Prostate gland (tissue), 2 donors: ENCODE data around the gene CFAP47. TPM values are rescaled to one million over a fixed set of nuclear protein-coding genes. Genes with fewer than 3 reads are reported as not detected.
"Not testable (repeated sequence)": the region's sequence is repeated elsewhere in the genome, so short reads cannot be mapped to it uniquely, and the experiment has no call there.

Source experiments
- DNase-seq: peaks from one replicate; pipeline ENCODE4 v3.0.0-alpha.2; 2019; ENCODE audit warnings: low spot score
- H3K27ac ChIP-seq, 2 donors: fragments of 200-600 bp; sonication (generic); 2 replicates each; pipeline ENCODE4 v1.5.1; 2017 to 2019
- H3K27me3 ChIP-seq: fragments of 200-600 bp; sonication (generic); replicated peaks from 2 replicates; pipeline ENCODE4 v1.5.1; 2019; ENCODE audit not compliant: insufficient read depth
- H3K36me3 ChIP-seq, 2 donors: fragments of 200-600 bp; sonication (generic); 1 replicate in 1 of 2; 2 replicates in 1 of 2; pipeline versions ENCODE4 v1.5.1 to v1.8.1; 2017 to 2019
- H3K4me1 ChIP-seq: fragments of 200-600 bp; sonication (generic); replicated peaks from 2 replicates; pipeline ENCODE4 v1.5.1; 2019
- H3K4me3 ChIP-seq, 2 donors: fragments of 200-600 bp; sonication (generic); 2 replicates each; pipeline ENCODE4 v1.5.1; 2017 to 2019
- H3K9me3 ChIP-seq: fragments of 200-600 bp; sonication (generic); 2 replicates; pipeline ENCODE4 v1.5.1; 2017
- POLR2A ChIP-seq: fragments of 450-650 bp; IDR thresholded peaks from one replicate; pipeline ENCODE4 v1.6.1; 2016; ENCODE audit warnings: antibody characterized with exemption, mild to moderate bottlenecking
- POLR2AphosphoS5 ChIP-seq: sonication (generic); formaldehyde crosslinking; IDR thresholded peaks from one replicate; pipeline ENCODE4 v1.6.1; 2017; ENCODE audit warnings: antibody characterized with exemption
- WGBS: methylation state at CpG from one replicate; pipeline ENCODE4 v1.1.5; 2018; 5-methylcytosine and 5-hydroxymethylcytosine counted together
- intact Hi-C: fragments of 100-400 bp; cut with DNase I; formaldehyde crosslinking; loops from one replicate; pipeline ENCODE4 v1.14.2; 2022
- total RNA-seq, 2 donors: library from RNA; depleted of rRNA; stranded (reverse); fragments of >200 nt; gene quantifications; one replicate each; pipeline ENCODE4 v1.1.0, GENCODE V29; 2016
- TF ChIP-seq, protein P1 (sequence below), 4 experiments: fragments of 200-600 bp in 2 of 4; fragments of 450-650 bp in 2 of 4; sonication (generic) in 2 of 4; IDR thresholded peaks; 1 replicate in 3 of 4; 2 replicates in 1 of 4; pipeline ENCODE4 v1.5.1; 2016 to 2019; ENCODE audit warnings: antibody characterized with exemption in 4 of 4, mild to moderate bottlenecking in 2 of 4, moderate library complexity in 2 of 4

Gene CFAP47, protein sequence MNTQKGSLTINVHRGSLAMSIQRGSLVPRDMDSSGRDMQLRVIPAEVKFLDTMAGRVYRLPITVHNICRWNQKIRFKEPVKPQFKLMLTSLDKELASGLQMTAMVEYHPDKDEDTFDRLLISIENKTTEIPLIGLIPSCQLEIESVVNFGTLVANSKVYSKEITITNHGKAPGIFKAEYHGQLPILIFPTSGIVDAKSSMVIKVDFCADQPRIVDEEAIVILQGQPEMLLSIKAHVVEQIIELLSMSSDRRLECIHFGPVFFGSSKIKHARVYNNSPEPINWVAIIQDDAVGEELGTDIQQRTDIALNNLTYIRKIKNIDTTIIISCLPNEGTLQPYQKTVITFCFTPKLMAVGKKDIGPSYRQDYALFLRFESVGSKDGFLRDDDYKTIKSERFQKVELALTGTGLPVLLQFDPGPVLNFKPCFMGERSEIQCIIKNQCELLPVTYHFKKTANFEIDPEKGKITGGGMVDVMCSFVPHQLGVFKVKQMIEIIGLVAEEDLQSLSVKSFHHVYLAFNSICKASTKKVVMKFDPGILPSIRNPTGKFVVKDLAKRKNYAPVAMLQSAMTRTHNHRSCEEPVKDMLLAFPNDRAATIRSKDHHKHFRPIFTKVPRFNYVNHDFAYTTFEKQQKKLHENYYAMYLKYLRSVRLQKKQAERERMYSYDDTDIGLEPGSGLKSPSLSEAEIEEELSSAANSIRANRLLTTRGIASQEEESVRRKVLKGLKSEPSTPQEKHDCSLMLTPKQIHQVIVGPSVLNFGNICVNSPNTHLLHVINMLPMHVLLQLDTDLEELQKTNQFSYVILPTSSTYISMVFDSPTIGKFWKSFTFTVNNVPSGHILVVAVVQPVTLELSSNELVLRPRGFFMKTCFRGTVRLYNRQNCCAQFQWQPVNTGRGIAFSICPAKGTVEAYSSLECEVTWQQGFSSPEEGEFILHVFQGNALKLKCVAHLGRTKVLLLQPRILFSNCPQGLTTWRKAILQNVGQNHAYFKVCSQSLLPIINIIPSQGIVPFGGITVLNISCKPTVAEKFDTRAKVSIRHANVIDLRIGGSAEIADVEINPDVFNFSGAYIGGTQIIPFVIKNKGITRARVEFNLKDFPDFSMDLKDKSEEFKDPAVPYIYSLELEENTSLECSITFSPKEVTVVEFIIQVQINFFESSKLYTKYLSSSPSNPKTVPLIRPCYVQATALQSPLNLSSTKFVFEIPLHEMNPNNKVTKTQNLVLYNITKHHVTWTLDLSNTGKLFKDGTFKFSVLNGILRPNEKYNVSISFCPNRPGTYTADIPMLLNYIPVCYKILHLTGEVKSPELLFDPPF (N-terminal part only)
- total RNA-seq: under 1 TPM; 0.32 to 0.45 TPM

DNA sequence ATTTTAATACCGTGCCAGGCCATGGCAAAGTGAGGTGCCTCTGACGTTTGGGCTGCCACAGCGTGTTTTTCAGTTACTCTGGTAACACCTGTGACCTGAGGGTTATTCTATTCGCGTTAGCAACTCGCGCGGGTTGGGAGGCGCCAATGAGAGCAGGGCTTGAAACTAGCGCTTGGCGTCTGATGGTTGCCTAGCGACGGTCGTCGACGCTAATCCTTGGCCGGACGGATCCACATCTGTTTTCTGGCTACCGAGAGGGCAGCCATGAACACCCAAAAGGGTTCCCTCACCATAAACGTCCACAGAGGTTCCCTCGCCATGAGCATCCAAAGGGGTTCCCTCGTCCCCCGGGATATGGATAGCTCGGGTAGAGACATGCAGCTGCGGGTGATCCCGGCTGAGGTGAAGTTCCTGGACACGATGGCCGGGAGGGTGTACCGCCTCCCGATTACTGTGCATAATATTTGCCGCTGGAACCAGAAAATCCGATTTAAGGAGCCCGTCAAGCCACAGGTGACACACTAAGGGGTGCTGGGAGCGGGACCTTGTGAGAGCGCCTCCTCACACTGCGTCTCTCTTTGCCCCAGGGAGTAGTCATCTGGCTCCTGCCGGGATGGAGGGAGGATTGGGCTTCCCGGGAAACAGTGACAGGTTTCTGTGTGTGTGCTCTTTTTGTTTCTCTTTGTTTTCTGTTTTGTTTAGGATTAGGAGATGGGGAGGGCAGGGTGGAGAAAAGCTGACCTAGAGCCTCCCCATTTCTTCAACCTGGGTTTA is at the start of gene CFAP47:
Gene CFAP47 (plus strand): TSS at position 199 of the 774 bp plus-strand sequence. CDS start 66 bp downstream, at position 265.
- TF ChIP-seq POLR2AphosphoS5: no peak
- no peak for TF ChIP-seq POLR2A
- TF ChIP-seq, protein P1, sequence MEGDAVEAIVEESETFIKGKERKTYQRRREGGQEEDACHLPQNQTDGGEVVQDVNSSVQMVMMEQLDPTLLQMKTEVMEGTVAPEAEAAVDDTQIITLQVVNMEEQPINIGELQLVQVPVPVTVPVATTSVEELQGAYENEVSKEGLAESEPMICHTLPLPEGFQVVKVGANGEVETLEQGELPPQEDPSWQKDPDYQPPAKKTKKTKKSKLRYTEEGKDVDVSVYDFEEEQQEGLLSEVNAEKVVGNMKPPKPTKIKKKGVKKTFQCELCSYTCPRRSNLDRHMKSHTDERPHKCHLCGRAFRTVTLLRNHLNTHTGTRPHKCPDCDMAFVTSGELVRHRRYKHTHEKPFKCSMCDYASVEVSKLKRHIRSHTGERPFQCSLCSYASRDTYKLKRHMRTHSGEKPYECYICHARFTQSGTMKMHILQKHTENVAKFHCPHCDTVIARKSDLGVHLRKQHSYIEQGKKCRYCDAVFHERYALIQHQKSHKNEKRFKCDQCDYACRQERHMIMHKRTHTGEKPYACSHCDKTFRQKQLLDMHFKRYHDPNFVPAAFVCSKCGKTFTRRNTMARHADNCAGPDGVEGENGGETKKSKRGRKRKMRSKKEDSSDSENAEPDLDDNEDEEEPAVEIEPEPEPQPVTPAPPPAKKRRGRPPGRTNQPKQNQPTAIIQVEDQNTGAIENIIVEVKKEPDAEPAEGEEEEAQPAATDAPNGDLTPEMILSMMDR (IDR thresholded peaks at IDR 0.05): no peak
- Histone ChIP-seq H3K27me3 (no peaks in the 10 kb centered on the region), H3K4me3 (peak within 1 kb of the TSS in 1 of 2 donors; percentile 13), H3K36me3 (no peaks in the 10 kb centered on the region), H3K9me3 (no peaks in the 10 kb centered on the region), H3K27ac (no peak within 1 kb of the TSS), H3K4me1 (no peaks in the 10 kb centered on the region)
- intact Hi-C loops: no loop called here
- 2% methylated on average over 26 of the region's 38 CpGs for WGBS
- peak; percentile 7 for DNase-seq

DNA sequence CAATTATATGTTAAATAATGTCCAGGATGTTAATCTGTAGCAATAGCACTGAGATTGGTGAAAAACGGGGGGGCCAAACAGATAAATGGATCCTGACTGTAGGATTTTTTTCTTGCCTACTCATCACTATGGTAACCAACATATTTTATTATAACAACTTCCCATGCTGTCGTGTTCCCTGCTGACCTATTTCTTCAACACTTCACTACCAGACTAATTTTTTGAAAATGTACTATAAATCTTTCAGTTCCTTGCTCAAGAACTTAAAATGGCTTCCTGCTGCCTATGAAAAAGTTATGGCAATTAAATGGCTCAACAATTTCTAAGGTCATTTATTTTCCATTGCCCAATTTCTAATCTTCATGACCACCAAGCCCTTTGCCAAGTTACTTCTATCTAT is 38.9 kb upstream of the CFAP47 start:
- TF ChIP-seq, protein P1 (IDR thresholded peaks at IDR 0.05): no peak
- TF ChIP-seq POLR2AphosphoS5: no peak
- no peak for TF ChIP-seq POLR2A
- Histone ChIP-seq H3K4me1 (no peaks in the 10 kb centered on the region), H3K9me3 (no peaks in the 10 kb centered on the region), H3K27ac (no peak overlapping the region), H3K4me3 (no peak overlapping the region), H3K27me3 (no peaks in the 10 kb centered on the region), H3K36me3 (no peaks in the 10 kb centered on the region)
- no peak for DNase-seq
- intact Hi-C loops: no loop called here
- 42% methylated on average over 2 of the region's 2 CpGs for WGBS

DNA sequence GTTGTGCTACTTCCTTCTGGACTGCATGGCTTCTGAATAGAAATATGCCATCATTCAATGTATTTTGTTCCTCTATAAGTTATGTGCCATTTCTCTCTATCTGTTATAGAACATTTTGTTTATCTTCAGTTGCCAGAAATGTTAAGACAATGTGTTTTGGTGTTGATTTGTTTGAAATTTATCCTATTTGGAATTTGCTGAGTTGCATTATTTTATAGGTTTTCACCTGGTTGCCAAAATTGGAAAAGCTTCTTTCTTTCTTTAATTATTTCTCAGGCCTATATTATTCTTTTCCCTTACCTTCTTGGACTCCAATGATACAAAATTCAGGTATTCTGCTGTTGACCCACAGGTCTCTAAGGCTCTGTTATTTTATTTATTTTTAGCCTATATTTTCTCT is 33.4 kb upstream of the CFAP47 start:
- no peak for DNase-seq
- TF ChIP-seq POLR2AphosphoS5 (no peak), POLR2A (no peak)
- TF ChIP-seq, protein P1 (IDR thresholded peaks at IDR 0.05): no peak
- H3K27ac ChIP-seq: no peak overlapping the region
- H3K4me3 ChIP-seq: no peak overlapping the region
- H3K36me3 ChIP-seq: no peaks in the 10 kb centered on the region
- H3K4me1 ChIP-seq: no peaks in the 10 kb centered on the region
- intact Hi-C loops: no loop called here
- no peaks in the 10 kb centered on the region for H3K27me3 ChIP-seq
- no peaks in the 10 kb centered on the region for H3K9me3 ChIP-seq

DNA sequence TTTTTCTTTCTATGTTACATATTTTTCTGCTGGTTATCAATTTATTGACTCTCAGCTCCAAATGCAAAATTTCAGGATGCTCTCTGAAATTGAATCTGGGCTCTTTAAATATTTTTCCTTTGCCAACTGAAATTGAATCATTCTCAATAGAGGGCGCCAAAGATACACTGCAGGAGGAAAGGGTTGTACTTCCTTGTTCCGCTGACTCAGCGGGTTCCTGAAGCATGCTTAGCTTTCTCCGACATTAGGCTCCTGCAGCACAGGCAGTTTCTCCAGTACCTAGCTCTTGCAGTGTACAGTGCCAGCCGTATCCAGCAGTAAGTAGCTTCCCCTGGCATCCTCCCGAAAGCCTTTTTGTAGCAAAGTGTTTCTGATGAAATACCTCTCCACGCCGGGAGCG is 28.8 kb upstream of the CFAP47 start:
- TF ChIP-seq, protein P1 (IDR thresholded peaks at IDR 0.05): peak in 2 of 4 experiments; percentile 32 to 34
- TF ChIP-seq POLR2A (no peak), POLR2AphosphoS5 (no peak)
- intact Hi-C loops: no loop called here
- no peaks in the 10 kb centered on the region for H3K36me3 ChIP-seq
- no peaks in the 10 kb centered on the region for H3K9me3 ChIP-seq
- H3K27me3 ChIP-seq: no peaks in the 10 kb centered on the region
- H3K4me3 ChIP-seq: no peak overlapping the region
- H3K27ac ChIP-seq: no peak overlapping the region
- WGBS: 77% methylated on average over 9 of the region's 9 CpGs
- DNase-seq: peak; percentile 4
- no peaks in the 10 kb centered on the region for H3K4me1 ChIP-seq

DNA sequence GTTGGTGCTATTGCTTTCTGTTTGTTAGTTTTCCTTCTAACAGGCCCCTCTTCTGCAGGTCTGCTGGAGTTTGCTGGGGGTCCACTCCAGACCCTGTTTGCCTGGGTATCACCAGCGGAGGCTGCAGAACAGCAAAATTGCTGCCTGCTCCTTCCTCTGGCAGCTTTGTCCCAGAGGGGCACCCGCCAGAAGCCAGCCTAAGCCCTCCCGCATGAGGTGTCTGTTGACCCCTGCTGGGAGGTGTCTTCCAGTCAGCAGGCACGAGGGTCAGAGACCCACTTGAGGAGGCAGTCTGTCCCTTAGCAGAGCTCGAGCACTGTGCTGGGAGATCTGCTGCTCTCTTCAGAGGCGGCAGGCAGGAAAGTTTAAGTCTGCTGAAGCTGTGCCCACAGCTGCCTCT is 67.3 kb downstream of the CFAP47 start:
- DNase-seq, H3K27ac ChIP-seq, H3K27me3 ChIP-seq, intact Hi-C loops, H3K36me3 ChIP-seq, H3K4me3 ChIP-seq, H3K4me1 ChIP-seq, H3K9me3 ChIP-seq: not testable (repeated sequence)
- 94% methylated on average over 5 of the region's 6 CpGs for WGBS
